HTERT RPE-1 (cell line): ENCODE measurements around the gene DDX24.

Source experiments
- in situ Hi-C: fragments of 300-500 bp; cut with MboI; formaldehyde crosslinking; loops from 4 replicates; pipeline ENCODE4 v1.14.3; 2020; ENCODE audit warnings: low sequenced_read_pairs

The DDX24 gene

GRCh38 chr14:94050231-94050880 lies 30.6 kb downstream of the DDX24 start:
- in situ Hi-C loops = no loop called here

- in situ Hi-C loops = no loop called here
Measured at GRCh38 chr14:94049625-94050023, 31.4 kb downstream of the DDX24 start.

GRCh38 chr14:94048691-94049624 lies 32.0 kb downstream of the DDX24 start:
- in situ Hi-C loops = no loop called here

GRCh38 chr14:94047581-94047980 lies 33.4 kb downstream of the DDX24 start:
- in situ Hi-C loops = no loop called here

- in situ Hi-C loops = no loop called here
Measured at GRCh38 chr14:94046696-94047250, 34.2 kb downstream of the DDX24 start.

- in situ Hi-C loops = no loop called here
Measured at GRCh38 chr14:94045563-94046345, 35.2 kb downstream of the DDX24 start.

- in situ Hi-C loops = no loop called here
Measured at GRCh38 chr14:94045101-94045500, 35.9 kb downstream of the DDX24 start.

GRCh38 chr14:94044476-94045091 lies 36.4 kb downstream of the DDX24 start:
- in situ Hi-C loops = no loop called here

GRCh38 chr14:94043756-94044475 lies 37.1 kb downstream of the DDX24 start:
- in situ Hi-C loops = no loop called here

GRCh38 chr14:94043111-94043755 lies 37.8 kb downstream of the DDX24 start:
- in situ Hi-C loops = no loop called here

- in situ Hi-C loops = no loop called here
Measured at GRCh38 chr14:94042433-94043091, 38.4 kb downstream of the DDX24 start.

GRCh38 chr14:94041551-94042346 lies 39.3 kb downstream of the DDX24 start:
- in situ Hi-C loops = no loop called here

GRCh38 chr14:94040796-94041195 lies 40.2 kb downstream of the DDX24 start:
- in situ Hi-C loops = no loop called here

- in situ Hi-C loops = no loop called here
Measured at GRCh38 chr14:94040247-94040646, 40.8 kb downstream of the DDX24 start.

GRCh38 chr14:94038921-94039629 lies 41.9 kb downstream of the DDX24 start:
- in situ Hi-C loops = no loop called here

- in situ Hi-C loops = no loop called here
Measured at GRCh38 chr14:94038510-94038909, 42.5 kb downstream of the DDX24 start.

GRCh38 chr14:94037954-94038353 lies 43.0 kb downstream of the DDX24 start:
- in situ Hi-C loops = no loop called here
